ENCODE measurements around the gene KRT32.

Gene KRT32

GRCh38 chr17:41451154-41451728 is 15.9 kb downstream of the KRT32 start:
- DNase-seq (ENCODE audit: low spot score) = no peak
- Histone ChIP-seq H4K8ac (ENCODE audit: low read depth, low read length) (no peak overlapping the region), H3K4ac (ENCODE audit: low read length) (no peak overlapping the region), H4K91ac (ENCODE audit: low read depth, low read length, poor library complexity) (no peak overlapping the region), H3K27me3 (ENCODE audit: control insufficient read depth in 3 of 3, insufficient read depth in 3 of 3, low read depth in 1 of 3, low read length in 3 of 3) (no peaks in the 10 kb centered on the region), H2BK5ac (ENCODE audit: low read length) (no peak overlapping the region), H3K9me3 (replicated peaks in 1 of 2; ENCODE audit: control insufficient read depth in 2 of 2, insufficient read depth in 1 of 2, low read depth in 1 of 2, low read length in 2 of 2) (peaks cover 0 to 7% of the 10 kb centered on the region in 2 donors), H2BK12ac (ENCODE audit: low read length) (no peak overlapping the region), H3K4me1 (ENCODE audit: control insufficient read depth in 2 of 2, insufficient read depth in 1 of 2, low read depth in 1 of 2, low read length in 2 of 2) (no peaks in the 10 kb centered on the region), H3K27ac (replicated peaks; ENCODE audit: low read length) (no peak overlapping the region), H3K23ac (ENCODE audit: low read depth, low read length, poor library complexity) (no peak overlapping the region), H2BK120ac (ENCODE audit: low read depth, low read length) (no peak overlapping the region), H2AFZ (ENCODE audit: low read length) (no peak overlapping the region), H3K36me3 (replicated peaks in 1 of 2; ENCODE audit: control insufficient read depth in 2 of 2, insufficient read depth in 2 of 2, low read length in 2 of 2) (no peaks in the 10 kb centered on the region), H3K14ac (ENCODE audit: low read length) (no peak overlapping the region), H3K4me2 (ENCODE audit: insufficient read depth, low read length, poor library complexity, severe bottlenecking) (no peak overlapping the region), H3K4me3 (ENCODE audit: low read length in 2 of 2) (no peak overlapping the region), H2BK15ac (ENCODE audit: low read length) (no peak overlapping the region), H3K9ac (ENCODE audit: low read depth, low read length, poor library complexity) (no peak overlapping the region), H3K79me1 (ENCODE audit: low read depth, low read length) (no peaks in the 10 kb centered on the region), H2AK5ac (ENCODE audit: low read depth, low read length) (no peak overlapping the region), H3K18ac (ENCODE audit: low read length) (no peak overlapping the region)
- no CpG with 5 or more reads among the region's 2 CpGs for WGBS, 2 donors (ENCODE audit: extremely low coverage in 2 of 2, insufficient read length in 2 of 2, insufficient replicate concordance in 1 of 2)

- Histone ChIP-seq H3K79me1 (ENCODE audit: low read depth, low read length) (no peaks in the 10 kb centered on the region), H3K14ac (ENCODE audit: low read length) (no peak overlapping the region), H3K27me3 (ENCODE audit: control insufficient read depth in 3 of 3, insufficient read depth in 3 of 3, low read depth in 1 of 3, low read length in 3 of 3) (no peaks in the 10 kb centered on the region), H4K91ac (ENCODE audit: low read depth, low read length, poor library complexity) (no peak overlapping the region), H2BK12ac (ENCODE audit: low read length) (no peak overlapping the region), H2AFZ (ENCODE audit: low read length) (no peak overlapping the region), H2BK15ac (ENCODE audit: low read length) (no peak overlapping the region), H3K4ac (ENCODE audit: low read length) (no peak overlapping the region), H2BK120ac (ENCODE audit: low read depth, low read length) (no peak overlapping the region), H2AK5ac (ENCODE audit: low read depth, low read length) (no peak overlapping the region), H3K4me2 (ENCODE audit: insufficient read depth, low read length, poor library complexity, severe bottlenecking) (no peak overlapping the region), H3K18ac (ENCODE audit: low read length) (no peak overlapping the region), H4K8ac (ENCODE audit: low read depth, low read length) (no peak overlapping the region), H3K27ac (replicated peaks; ENCODE audit: low read length) (no peak overlapping the region), H2BK5ac (ENCODE audit: low read length) (no peak overlapping the region), H3K4me1 (ENCODE audit: control insufficient read depth in 2 of 2, insufficient read depth in 1 of 2, low read depth in 1 of 2, low read length in 2 of 2) (no peaks in the 10 kb centered on the region), H3K36me3 (replicated peaks in 1 of 2; ENCODE audit: control insufficient read depth in 2 of 2, insufficient read depth in 2 of 2, low read length in 2 of 2) (no peaks in the 10 kb centered on the region), H3K4me3 (ENCODE audit: low read length in 2 of 2) (no peak overlapping the region), H3K23ac (ENCODE audit: low read depth, low read length, poor library complexity) (no peak overlapping the region), H3K9me3 (replicated peaks in 1 of 2; ENCODE audit: control insufficient read depth in 2 of 2, insufficient read depth in 1 of 2, low read depth in 1 of 2, low read length in 2 of 2) (peaks cover 0 to 7% of the 10 kb centered on the region in 2 donors), H3K9ac (ENCODE audit: low read depth, low read length, poor library complexity) (no peak overlapping the region)
- no peak for DNase-seq (ENCODE audit: low spot score)
- WGBS, 2 donors (ENCODE audit: extremely low coverage in 2 of 2, insufficient read length in 2 of 2, insufficient replicate concordance in 1 of 2) = no CpG with 5 or more reads among the region's 6 CpGs
Observed at GRCh38 chr17:41449008-41449407, 18.2 kb downstream of the KRT32 start.

GRCh38 chr17:41448506-41448905 is 18.7 kb downstream of the KRT32 start:
- Histone ChIP-seq H3K14ac (ENCODE audit: low read length) (no peak overlapping the region), H3K23ac (ENCODE audit: low read depth, low read length, poor library complexity) (no peak overlapping the region), H2BK12ac (ENCODE audit: low read length) (no peak overlapping the region), H4K91ac (ENCODE audit: low read depth, low read length, poor library complexity) (no peak overlapping the region), H3K27me3 (ENCODE audit: control insufficient read depth in 3 of 3, insufficient read depth in 3 of 3, low read depth in 1 of 3, low read length in 3 of 3) (no peaks in the 10 kb centered on the region), H3K27ac (replicated peaks; ENCODE audit: low read length) (no peak overlapping the region), H2BK15ac (ENCODE audit: low read length) (no peak overlapping the region), H4K8ac (ENCODE audit: low read depth, low read length) (no peak overlapping the region), H2AFZ (ENCODE audit: low read length) (no peak overlapping the region), H2AK5ac (ENCODE audit: low read depth, low read length) (no peak overlapping the region), H3K79me1 (ENCODE audit: low read depth, low read length) (no peaks in the 10 kb centered on the region), H3K4me2 (ENCODE audit: insufficient read depth, low read length, poor library complexity, severe bottlenecking) (no peak overlapping the region), H3K36me3 (replicated peaks in 1 of 2; ENCODE audit: control insufficient read depth in 2 of 2, insufficient read depth in 2 of 2, low read length in 2 of 2) (no peaks in the 10 kb centered on the region), H2BK5ac (ENCODE audit: low read length) (no peak overlapping the region), H3K18ac (ENCODE audit: low read length) (no peak overlapping the region), H3K9ac (ENCODE audit: low read depth, low read length, poor library complexity) (no peak overlapping the region), H3K4me1 (ENCODE audit: control insufficient read depth in 2 of 2, insufficient read depth in 1 of 2, low read depth in 1 of 2, low read length in 2 of 2) (no peaks in the 10 kb centered on the region), H2BK120ac (ENCODE audit: low read depth, low read length) (no peak overlapping the region), H3K4ac (ENCODE audit: low read length) (no peak overlapping the region), H3K9me3 (replicated peaks in 1 of 2; ENCODE audit: control insufficient read depth in 2 of 2, insufficient read depth in 1 of 2, low read depth in 1 of 2, low read length in 2 of 2) (peaks cover 0 to 7% of the 10 kb centered on the region in 2 donors), H3K4me3 (ENCODE audit: low read length in 2 of 2) (no peak overlapping the region)
- DNase-seq (ENCODE audit: low spot score) = no peak
- WGBS, 2 donors (ENCODE audit: extremely low coverage in 2 of 2, insufficient read length in 2 of 2, insufficient replicate concordance in 1 of 2) = no CpG with 5 or more reads among the region's 2 CpGs

- Histone ChIP-seq H3K9ac (ENCODE audit: low read depth, low read length, poor library complexity) (no peak overlapping the region), H3K14ac (ENCODE audit: low read length) (no peak overlapping the region), H3K23ac (ENCODE audit: low read depth, low read length, poor library complexity) (no peak overlapping the region), H4K8ac (ENCODE audit: low read depth, low read length) (no peak overlapping the region), H3K27me3 (ENCODE audit: control insufficient read depth in 3 of 3, insufficient read depth in 3 of 3, low read depth in 1 of 3, low read length in 3 of 3) (peaks cover 0 to 5% (median 0%) of the 10 kb centered on the region in 3 experiments), H3K4ac (ENCODE audit: low read length) (no peak overlapping the region), H3K4me2 (ENCODE audit: insufficient read depth, low read length, poor library complexity, severe bottlenecking) (no peak overlapping the region), H2BK120ac (ENCODE audit: low read depth, low read length) (no peak overlapping the region), H3K36me3 (replicated peaks in 1 of 2; ENCODE audit: control insufficient read depth in 2 of 2, insufficient read depth in 2 of 2, low read length in 2 of 2) (no peaks in the 10 kb centered on the region), H2BK15ac (ENCODE audit: low read length) (no peak overlapping the region), H2BK5ac (ENCODE audit: low read length) (no peak overlapping the region), H3K18ac (ENCODE audit: low read length) (no peak overlapping the region), H2BK12ac (ENCODE audit: low read length) (no peak overlapping the region), H4K91ac (ENCODE audit: low read depth, low read length, poor library complexity) (no peak overlapping the region), H3K27ac (replicated peaks; ENCODE audit: low read length) (no peak overlapping the region), H2AFZ (ENCODE audit: low read length) (no peak overlapping the region), H3K79me1 (ENCODE audit: low read depth, low read length) (no peaks in the 10 kb centered on the region), H3K4me1 (ENCODE audit: control insufficient read depth in 2 of 2, insufficient read depth in 1 of 2, low read depth in 1 of 2, low read length in 2 of 2) (no peaks in the 10 kb centered on the region), H3K4me3 (ENCODE audit: low read length in 2 of 2) (no peak overlapping the region), H3K9me3 (replicated peaks in 1 of 2; ENCODE audit: control insufficient read depth in 2 of 2, insufficient read depth in 1 of 2, low read depth in 1 of 2, low read length in 2 of 2) (peaks cover 0 to 2% of the 10 kb centered on the region in 2 donors), H2AK5ac (ENCODE audit: low read depth, low read length) (no peak overlapping the region)
- no peak for DNase-seq (ENCODE audit: low spot score)
- WGBS, 2 donors (ENCODE audit: extremely low coverage in 2 of 2, insufficient read length in 2 of 2, insufficient replicate concordance in 1 of 2) = no CpG with 5 or more reads among the region's 2 CpGs
Observed at GRCh38 chr17:41446806-41447205, 20.4 kb downstream of the KRT32 start.
